HepG2 (cell line): ENCODE measurements around the gene PCYOX1L. TPM values are rescaled to one million over a fixed set of nuclear protein-coding genes. Genes with fewer than 3 reads are reported as not detected.

Source experiments
- BCL6 ChIP-seq: IDR thresholded peaks from 2 replicates; pipeline ENCODE4 v1.6.1; 2016; ENCODE audit warnings: missing genetic modification reagents, missing compliant biosample characterization
- HNRNPH1 ChIP-seq: fragments of 200-400 bp; formaldehyde crosslinking; optimal IDR thresholded peaks from 2 replicates; pipeline ENCODE3; 2017; ENCODE audit warnings: mild to moderate bottlenecking, low read depth, low read length
- MAZ ChIP-seq, 2 experiments: sonication (generic) in 1 of 2; formaldehyde crosslinking in 1 of 2; IDR thresholded peaks; 2 replicates each; pipeline versions ENCODE4 v1.5.0 to v1.6.1; 2012 to 2020; ENCODE audit warnings: low read depth in 2 of 2, mild to moderate bottlenecking in 2 of 2, borderline replicate concordance in 1 of 2, improper control_type of control experiment in 1 of 2, low read length in 1 of 2, missing genetic modification reagents in 1 of 2, moderate library complexity in 1 of 2
- NFATC3 ChIP-seq: sonication (generic); formaldehyde crosslinking; IDR thresholded peaks from 2 replicates; pipeline ENCODE4 v1.5.1; 2020; ENCODE audit warnings: mild to moderate bottlenecking, missing genetic modification reagents
- NR2F1 ChIP-seq, 2 experiments: fragments of 450-650 bp in 1 of 2; formaldehyde crosslinking in 1 of 2; IDR thresholded peaks; 2 replicates each; pipeline versions ENCODE4 v1.5.0 to v1.6.1; 2016 to 2020; ENCODE audit warnings: mild to moderate bottlenecking in 1 of 2, missing compliant biosample characterization in 1 of 2, missing genetic modification reagents in 1 of 2, moderate library complexity in 1 of 2
- NR2F2 ChIP-seq: IDR thresholded peaks from 2 replicates; pipeline ENCODE4 v1.6.1; 2012; ENCODE audit warnings: low read depth, inconsistent platforms, borderline replicate concordance
- SAP130 ChIP-seq: IDR thresholded peaks from 2 replicates; pipeline ENCODE4 v1.6.1; 2016; ENCODE audit warnings: low read depth
- SP5 ChIP-seq: IDR thresholded peaks from 2 replicates; pipeline ENCODE4 v1.6.1; 2016; ENCODE audit warnings: low read depth, borderline replicate concordance
- TAF15 ChIP-seq: fragments of 200-400 bp; formaldehyde crosslinking; IDR thresholded peaks from one replicate; pipeline ENCODE4 v1.6.1; 2018; ENCODE audit warnings: mild to moderate bottlenecking, low read depth, low read length; ENCODE audit not compliant: poor library complexity, severe bottlenecking
- TOE1 ChIP-seq: sonication (generic); formaldehyde crosslinking; IDR thresholded peaks from 2 replicates; pipeline ENCODE4 v1.4.0; 2020; ENCODE audit warnings: mild to moderate bottlenecking, missing genetic modification reagents
- ZFP36 ChIP-seq: fragments of 150-350 bp; IDR thresholded peaks from 2 replicates; pipeline ENCODE4 v1.6.1; 2018; ENCODE audit warnings: borderline replicate concordance, low read length, low read depth; ENCODE audit not compliant: partially characterized antibody
- ZFP37 ChIP-seq: sonication (generic); formaldehyde crosslinking; IDR thresholded peaks from 2 replicates; pipeline ENCODE4 v1.4.0; 2020; ENCODE audit warnings: missing genetic modification reagents, borderline replicate concordance
- ZNF253 ChIP-seq: sonication (generic); formaldehyde crosslinking; IDR thresholded peaks from 2 replicates; pipeline ENCODE4 v1.8.0; 2022; ENCODE audit warnings: mild to moderate bottlenecking, missing genetic modification reagents, borderline replicate concordance
- ZNF317 ChIP-seq: sonication (generic); formaldehyde crosslinking; IDR thresholded peaks from 2 replicates; pipeline ENCODE4 v1.5.0; 2020; ENCODE audit warnings: mild to moderate bottlenecking, missing genetic modification reagents
- ZNF7 ChIP-seq: IDR thresholded peaks from 2 replicates; pipeline ENCODE4 v1.6.1; 2016; ENCODE audit warnings: missing biosample characterization, missing genetic modification reagents
- ZNF878 ChIP-seq: sonication (generic); formaldehyde crosslinking; IDR thresholded peaks from 2 replicates; pipeline ENCODE4 v1.8.1; 2023; ENCODE audit warnings: mild to moderate bottlenecking, missing genetic modification reagents, moderate library complexity
- polyA plus RNA-seq, 8 experiments: library from polyadenylated mRNA; depleted of rRNA in 3 of 8; stranded (reverse) in 7 of 8; unstranded in 1 of 8; fragments of >200 nt; fragmentation: Illumina TruSeq in 4 of 8; extraction: Trizol in 4 of 8; gene quantifications; 2 replicates each; pipeline versions ENCODE4 v1.2.1 to v1.2.3, GENCODE V29; 2011 to 2016; ENCODE audit warnings: low read depth in 4 of 8, missing spikeins in 1 of 8, mixed read lengths in 1 of 8; ENCODE audit not compliant: insufficient read depth in 1 of 8
- total RNA-seq, 5 experiments: library from RNA; depleted of rRNA; stranded (reverse); fragments of >200 nt; fragmentation: Illumina TruSeq; extraction: Trizol; gene quantifications; 2 replicates each; pipeline ENCODE4 v1.2.3, GENCODE V29; 2016; ENCODE audit warnings: low read depth in 1 of 5
- TF ChIP-seq, protein P1 (sequence below): sonication (generic); formaldehyde crosslinking; IDR thresholded peaks from 2 replicates; pipeline ENCODE4 v1.5.0; 2020; ENCODE audit warnings: missing genetic modification reagents, mild to moderate bottlenecking, borderline replicate concordance
- TF ChIP-seq, protein P2 (sequence below): sonication (generic); IDR thresholded peaks from 2 replicates; pipeline ENCODE4 v1.6.1; 2016; ENCODE audit warnings: low read depth, borderline replicate concordance
- TF ChIP-seq, protein P3 (sequence below): sonication (generic); formaldehyde crosslinking; IDR thresholded peaks from 2 replicates; pipeline ENCODE4 v1.4.0; 2020; ENCODE audit warnings: missing genetic modification reagents, mild to moderate bottlenecking, borderline replicate concordance
- TF ChIP-seq, protein P4 (sequence below): IDR thresholded peaks from 2 replicates; pipeline ENCODE4 v1.6.1; 2016
- TF ChIP-seq, protein P5 (sequence below): sonication (generic); formaldehyde crosslinking; IDR thresholded peaks from 2 replicates; pipeline ENCODE4 v1.4.0; 2020; ENCODE audit warnings: mild to moderate bottlenecking, low read depth, missing genetic modification reagents

PCYOX1L gene
- total and polyA plus RNA-seq, 2 of the 13 experiments (the other 11 are each of a cell fraction or from before 2014, with no cell fraction given), result 1.00 to 3.7 TPM

DNA sequence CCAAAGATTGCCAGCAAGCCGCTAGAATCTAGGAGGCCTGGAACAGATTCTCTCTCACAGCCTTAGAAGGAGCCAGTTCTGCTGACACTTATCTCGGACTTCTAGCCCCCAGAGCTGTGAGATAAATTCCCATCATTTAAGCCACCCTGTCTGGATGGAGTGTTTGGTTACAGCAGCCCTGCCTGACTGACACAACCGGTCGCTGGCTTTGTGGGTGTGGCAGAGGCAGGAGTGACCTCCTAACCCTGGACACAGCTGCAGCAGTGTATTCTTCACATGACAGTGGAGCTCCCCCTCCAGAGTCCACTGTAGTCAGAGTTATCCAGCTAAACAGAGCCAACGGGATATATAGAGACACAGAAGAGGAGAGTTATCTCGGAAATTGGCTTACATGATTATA lies 42.5 kb downstream of the PCYOX1L start (continued):
- TF ChIP-seq, protein P1, sequence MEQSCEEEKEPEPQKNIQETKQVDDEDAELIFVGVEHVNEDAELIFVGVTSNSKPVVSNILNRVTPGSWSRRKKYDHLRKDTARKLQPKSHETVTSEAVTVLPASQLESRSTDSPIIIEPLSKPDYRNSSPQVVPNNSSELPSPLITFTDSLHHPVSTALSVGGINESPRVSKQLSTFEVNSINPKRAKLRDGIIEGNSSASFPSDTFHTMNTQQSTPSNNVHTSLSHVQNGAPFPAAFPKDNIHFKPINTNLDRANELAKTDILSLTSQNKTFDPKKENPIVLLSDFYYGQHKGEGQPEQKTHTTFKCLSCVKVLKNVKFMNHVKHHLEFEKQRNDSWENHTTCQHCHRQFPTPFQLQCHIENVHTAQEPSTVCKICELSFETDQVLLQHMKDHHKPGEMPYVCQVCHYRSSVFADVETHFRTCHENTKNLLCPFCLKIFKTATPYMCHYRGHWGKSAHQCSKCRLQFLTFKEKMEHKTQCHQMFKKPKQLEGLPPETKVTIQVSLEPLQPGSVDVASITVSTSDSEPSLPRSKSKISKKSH (CRISPR knock-in tag), result no peak
- TF ChIP-seq, protein P2, sequence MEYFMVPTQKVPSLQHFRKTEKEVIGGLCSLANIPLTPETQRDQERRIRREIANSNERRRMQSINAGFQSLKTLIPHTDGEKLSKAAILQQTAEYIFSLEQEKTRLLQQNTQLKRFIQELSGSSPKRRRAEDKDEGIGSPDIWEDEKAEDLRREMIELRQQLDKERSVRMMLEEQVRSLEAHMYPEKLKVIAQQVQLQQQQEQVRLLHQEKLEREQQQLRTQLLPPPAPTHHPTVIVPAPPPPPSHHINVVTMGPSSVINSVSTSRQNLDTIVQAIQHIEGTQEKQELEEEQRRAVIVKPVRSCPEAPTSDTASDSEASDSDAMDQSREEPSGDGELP, result peak; percentile 81
- TF ChIP-seq TAF15 (no peak), HNRNPH1 (no peak), NR2F2 (peak; percentile 18; the same call in 1 of the 2 replicates), NR2F1 (CRISPR knock-in tag; IDR thresholded peaks at IDR 0.05) (peak; percentile 78 to 82), ZNF317 (no peak), TOE1 (no peak), ZNF7 (CRISPR knock-in tag) (no peak), ZNF253 (CRISPR knock-in tag) (no peak), MAZ (IDR thresholded peaks at IDR 0.05; ENCODE audit: borderline replicate concordance, low read depth, low read length) (no peak), MAZ (CRISPR knock-in tag; IDR thresholded peaks at IDR 0.05; ENCODE audit: low read depth) (no peak), SP5 (CRISPR knock-in tag) (0 out of 2 replicates have a peak, but pooled peaks have one; percentile 30), ZNF878 (CRISPR knock-in tag) (no peak), SAP130 (CRISPR knock-in tag) (peak; percentile 58), BCL6 (no peak), NFATC3 (no peak), ZFP36 (no peak), ZFP37 (CRISPR knock-in tag) (no peak)
- TF ChIP-seq, protein P3, sequence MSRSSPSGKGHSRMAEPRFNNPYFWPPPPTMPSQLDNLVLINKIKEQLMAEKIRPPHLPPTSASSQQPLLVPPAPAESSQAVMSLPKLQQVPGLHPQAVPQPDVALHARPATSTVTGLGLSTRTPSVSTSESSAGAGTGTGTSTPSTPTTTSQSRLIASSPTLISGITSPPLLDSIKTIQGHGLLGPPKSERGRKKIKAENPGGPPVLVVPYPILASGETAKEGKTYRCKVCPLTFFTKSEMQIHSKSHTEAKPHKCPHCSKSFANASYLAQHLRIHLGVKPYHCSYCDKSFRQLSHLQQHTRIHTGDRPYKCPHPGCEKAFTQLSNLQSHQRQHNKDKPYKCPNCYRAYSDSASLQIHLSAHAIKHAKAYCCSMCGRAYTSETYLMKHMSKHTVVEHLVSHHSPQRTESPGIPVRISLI (CRISPR knock-in tag), result no peak
- TF ChIP-seq, protein P4, sequence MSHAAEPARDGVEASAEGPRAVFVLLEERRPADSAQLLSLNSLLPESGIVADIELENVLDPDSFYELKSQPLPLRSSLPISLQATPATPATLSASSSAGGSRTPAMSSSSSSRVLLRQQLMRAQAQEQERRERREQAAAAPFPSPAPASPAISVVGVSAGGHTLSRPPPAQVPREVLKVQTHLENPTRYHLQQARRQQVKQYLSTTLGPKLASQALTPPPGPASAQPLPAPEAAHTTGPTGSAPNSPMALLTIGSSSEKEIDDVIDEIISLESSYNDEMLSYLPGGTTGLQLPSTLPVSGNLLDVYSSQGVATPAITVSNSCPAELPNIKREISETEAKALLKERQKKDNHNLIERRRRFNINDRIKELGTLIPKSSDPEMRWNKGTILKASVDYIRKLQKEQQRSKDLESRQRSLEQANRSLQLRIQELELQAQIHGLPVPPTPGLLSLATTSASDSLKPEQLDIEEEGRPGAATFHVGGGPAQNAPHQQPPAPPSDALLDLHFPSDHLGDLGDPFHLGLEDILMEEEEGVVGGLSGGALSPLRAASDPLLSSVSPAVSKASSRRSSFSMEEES (CRISPR knock-in tag), result 0 out of 2 replicates have a peak, but pooled peaks have one; percentile 16
- TF ChIP-seq, protein P5, sequence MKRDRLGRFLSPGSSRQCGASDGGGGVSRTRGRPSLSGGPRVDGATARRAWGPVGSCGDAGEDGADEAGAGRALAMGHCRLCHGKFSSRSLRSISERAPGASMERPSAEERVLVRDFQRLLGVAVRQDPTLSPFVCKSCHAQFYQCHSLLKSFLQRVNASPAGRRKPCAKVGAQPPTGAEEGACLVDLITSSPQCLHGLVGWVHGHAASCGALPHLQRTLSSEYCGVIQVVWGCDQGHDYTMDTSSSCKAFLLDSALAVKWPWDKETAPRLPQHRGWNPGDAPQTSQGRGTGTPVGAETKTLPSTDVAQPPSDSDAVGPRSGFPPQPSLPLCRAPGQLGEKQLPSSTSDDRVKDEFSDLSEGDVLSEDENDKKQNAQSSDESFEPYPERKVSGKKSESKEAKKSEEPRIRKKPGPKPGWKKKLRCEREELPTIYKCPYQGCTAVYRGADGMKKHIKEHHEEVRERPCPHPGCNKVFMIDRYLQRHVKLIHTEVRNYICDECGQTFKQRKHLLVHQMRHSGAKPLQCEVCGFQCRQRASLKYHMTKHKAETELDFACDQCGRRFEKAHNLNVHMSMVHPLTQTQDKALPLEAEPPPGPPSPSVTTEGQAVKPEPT, result no peak
